Posterior vena cava (tissue), 2 donors: Measurements from ENCODE around the gene VRK3. TPM values are rescaled to one million over a fixed set of nuclear protein-coding genes. Genes with fewer than 3 reads are reported as not detected.
"Not testable (repeated sequence)": the region's sequence is repeated elsewhere in the genome, so short reads cannot be mapped to it uniquely, and the experiment has no call there.

Source experiments
- DNase-seq: peaks from one replicate; pipeline ENCODE4 v3.0.0-alpha.2; 2020; ENCODE audit warnings: low spot score
- intact Hi-C, 2 donors: fragments of 100-400 bp; cut with DNase I; formaldehyde crosslinking; loops; one replicate each; pipeline versions ENCODE4 v1.14.1 to v1.14.2; 2022 to 2023
- total RNA-seq, 2 donors: library from RNA; stranded (reverse); fragmentation: NEBNext Ultra II Directional; extraction: Animal tissue kit (Norgen Biotek cat#: 25700); gene quantifications; one replicate each; pipeline ENCODE4 v1.2.1, GENCODE V29; 2021
- donor health status: DM: yes; HTN: yes; CAD: no.
- donor health status: DM: yes; HTN: yes; CAD: no.

VRK3 gene
- total RNA-seq, 2 donors from 2014 or later: 19.7 to 23.0 TPM

- DNase-seq: peak; percentile 13
- intact Hi-C loops: not testable (repeated sequence)
Measured at GRCh38 chr19:49944567-49944966, 80.6 kb downstream of the VRK3 start.

GRCh38 chr19:49940482-49940791 lies 84.7 kb downstream of the VRK3 start:
- DNase-seq: no peak
- intact Hi-C loops: no loop called here

- intact Hi-C loops: loop anchor here (5.0 kb wide), 1 partner anchor 42 kb away; no protein-coding TSS in a partner anchor
Measured at GRCh38 chr19:49939721-49940481, 85.3 kb downstream of the VRK3 start.

GRCh38 chr19:49938662-49939061 lies 86.5 kb downstream of the VRK3 start:
- peak; percentile 62 for DNase-seq
- intact Hi-C loops: loop anchor here (5.0 kb wide), 1 partner anchor 44 kb away; no protein-coding TSS in a partner anchor

More at GRCh38 chr19:49939721-49940481, 85.3 kb downstream of the VRK3 start:
- peak; percentile 53 for DNase-seq

GRCh38 chr19:49937750-49938381 lies 87.3 kb downstream of the VRK3 start:
- intact Hi-C loops: loop anchor here (5.0 kb wide), 1 partner anchor 44 kb away; no protein-coding TSS in a partner anchor
- DNase-seq: peak; percentile 95

GRCh38 chr19:49936549-49936948 lies 88.6 kb downstream of the VRK3 start:
- peak; percentile 14 for DNase-seq
- intact Hi-C loops: loop anchor here (5.0 kb wide), 1 partner anchor 46 kb away; no protein-coding TSS in a partner anchor

- no peak for DNase-seq
- intact Hi-C loops: no loop called here
Measured at GRCh38 chr19:49933643-49934042, 91.5 kb downstream of the VRK3 start.

- DNase-seq: peak; percentile 76
- intact Hi-C loops: no loop called here
Measured at GRCh38 chr19:49932731-49933131, 92.4 kb downstream of the VRK3 start.

- DNase-seq: no peak
- intact Hi-C loops: no loop called here
Measured at GRCh38 chr19:49932041-49932451, 93.1 kb downstream of the VRK3 start.

GRCh38 chr19:49931293-49932040 lies 93.7 kb downstream of the VRK3 start:
- intact Hi-C loops: no loop called here
- DNase-seq: no peak

- intact Hi-C loops: no loop called here
- DNase-seq: no peak
Measured at GRCh38 chr19:49930483-49931011, 94.6 kb downstream of the VRK3 start.

- intact Hi-C loops: no loop called here
Measured at GRCh38 chr19:49929611-49930482, 95.3 kb downstream of the VRK3 start.

GRCh38 chr19:49929121-49929610 lies 96.0 kb downstream of the VRK3 start, which contains the start of the genes ATF5 and NUP62:
TSS of gene ATF5 (plus strand) at chr19:49929205. CDS start at chr19:49930851, 1,646 bp downstream.
TSS of gene NUP62 (minus strand) at chr19:49929504. CDS start at chr19:49909807, 19,697 bp downstream.
- peak; percentile 97 for DNase-seq
- intact Hi-C loops: no loop called here

More at GRCh38 chr19:49929611-49930482, 95.3 kb downstream of the VRK3 start:
- DNase-seq: peak; percentile 96

- intact Hi-C loops: no loop called here
- DNase-seq: no peak
Measured at GRCh38 chr19:49927526-49928264, 97.5 kb downstream of the VRK3 start.

GRCh38 chr19:49926515-49926914 lies 98.7 kb downstream of the VRK3 start:
- intact Hi-C loops: no loop called here
- no peak for DNase-seq
